ENCODE data around the gene GNAQ. TPM values are rescaled to one million over a fixed set of nuclear protein-coding genes. Genes with fewer than 3 reads are reported as not detected.

GNAQ gene
- total RNA-seq, 5 donors from 2014 or later (not counting 1 experiment from before 2014, with no cell fraction given): 29.3 to 48.4 (median 38.3) TPM

GRCh38 chr9:77910194-77910621, 121.4 kb downstream of the GNAQ start:
- peaks cover 20% of the 10 kb centered on the region for H3K36me3 Mint-ChIP-seq
- peak overlapping the region in 1 of 3 donors; percentile 79 for H3K4me3 Mint-ChIP-seq
- DNase-seq (no peak), ATAC-seq (replicated peaks in 1 of 4) (no peak)
- ChIA-PET POLR2A (interaction anchor here in 1 of 2 donors (0.7 kb wide), 1 partner anchor 51 kb away, joined by 5 read pairs; no protein-coding TSS in a partner anchor), CTCF (no interaction called here)
- Histone ChIP-seq H3K36me3 (ENCODE audit: control insufficient read depth in 2 of 2, extremely low read depth in 1 of 2, insufficient read depth in 1 of 2, low read length in 1 of 2) (peaks cover 0 to 3% of the 10 kb centered on the region in 2 donors), H3K27ac (ENCODE audit: low read length) (no peak overlapping the region), H3K27me3 (replicated peaks in 1 of 2; ENCODE audit: control insufficient read depth in 2 of 2, extremely low read depth in 1 of 2, insufficient read depth in 2 of 2, low read length in 1 of 2) (no peaks in the 10 kb centered on the region), H3K4me3 (ENCODE audit: control insufficient read depth in 1 of 2, extremely low read depth in 1 of 2, low read length in 1 of 2) (no peak overlapping the region), H3K9me3 (no peaks in the 10 kb centered on the region), H3K4me1 (ENCODE audit: control insufficient read depth in 1 of 2, extremely low read depth in 1 of 2, insufficient read depth in 2 of 2, low read length in 2 of 2) (peaks cover 7 to 41% of the 10 kb centered on the region in 2 experiments)
- WGBS (ENCODE audit: insufficient coverage): no CpG with 5 or more reads among the region's 5 CpGs
- peaks cover 57 to 64% (median 58%) of the 10 kb centered on the region in 3 donors for H3K4me1 Mint-ChIP-seq
- peak overlapping the region; percentile 16 to 34 for H3K27ac Mint-ChIP-seq
- H3K27me3 Mint-ChIP-seq: no peaks in the 10 kb centered on the region
- H3K9me3 Mint-ChIP-seq: no peaks in the 10 kb centered on the region

- WGBS (ENCODE audit: insufficient coverage): 7% methylated on average over 4 of the region's 5 CpGs
- peaks cover 20% of the 10 kb centered on the region for H3K36me3 Mint-ChIP-seq
These were observed 122.3 kb downstream of the GNAQ start for GRCh38 chr9:77909306-77909705.

GRCh38 chr9:77908293-77908692, 123.3 kb downstream of the GNAQ start:
- Histone ChIP-seq H3K4me1 (ENCODE audit: control insufficient read depth in 1 of 2, extremely low read depth in 1 of 2, insufficient read depth in 2 of 2, low read length in 2 of 2) (peaks cover 7 to 41% of the 10 kb centered on the region in 2 experiments), H3K36me3 (ENCODE audit: control insufficient read depth in 2 of 2, extremely low read depth in 1 of 2, insufficient read depth in 1 of 2, low read length in 1 of 2) (peaks cover 0 to 3% of the 10 kb centered on the region in 2 donors), H3K27ac (ENCODE audit: low read length) (no peak overlapping the region), H3K27me3 (replicated peaks in 1 of 2; ENCODE audit: control insufficient read depth in 2 of 2, extremely low read depth in 1 of 2, insufficient read depth in 2 of 2, low read length in 1 of 2) (no peaks in the 10 kb centered on the region), H3K9me3 (no peaks in the 10 kb centered on the region), H3K4me3 (ENCODE audit: control insufficient read depth in 1 of 2, extremely low read depth in 1 of 2, low read length in 1 of 2) (no peak overlapping the region)
- CTCF ChIA-PET: no interaction called here
- POLR2A ChIA-PET: no interaction called here
- peaks cover 56 to 60% (median 57%) of the 10 kb centered on the region in 3 donors for H3K4me1 Mint-ChIP-seq
- H3K27me3 Mint-ChIP-seq: no peaks in the 10 kb centered on the region
- no peak for DNase-seq
- peak overlapping the region in 1 of 3 donors; percentile 79 for H3K4me3 Mint-ChIP-seq
- no peaks in the 10 kb centered on the region for H3K9me3 Mint-ChIP-seq
- H3K27ac Mint-ChIP-seq: peak overlapping the region; percentile 91 to 95
- no peak for ATAC-seq (replicated peaks in 1 of 4)
- H3K36me3 Mint-ChIP-seq: peaks cover 15% of the 10 kb centered on the region
- WGBS (ENCODE audit: insufficient coverage): 100% methylated on average over 1 of the region's 2 CpGs

More at GRCh38 chr9:77909306-77909705, 122.3 kb downstream of the GNAQ start:
- ChIA-PET POLR2A (interaction anchor here in 1 of 2 donors (0.7 kb wide), 1 partner anchor 50 kb away, joined by 5 read pairs; no protein-coding TSS in a partner anchor), CTCF (interaction anchor here (0.6 to 1.1 kb wide), 3 partner anchors 12 to 475 kb away, joined by 3 to 5 read pairs (median 3); no protein-coding TSS in a partner anchor)
- peaks cover 57 to 64% (median 58%) of the 10 kb centered on the region in 3 donors for H3K4me1 Mint-ChIP-seq
- no peaks in the 10 kb centered on the region for H3K9me3 Mint-ChIP-seq
- no peaks in the 10 kb centered on the region for H3K9me3 ChIP-seq
- peaks cover 7 to 41% of the 10 kb centered on the region in 2 experiments for H3K4me1 ChIP-seq (ENCODE audit: control insufficient read depth in 1 of 2, extremely low read depth in 1 of 2, insufficient read depth in 2 of 2, low read length in 2 of 2)
- peaks cover 0 to 3% of the 10 kb centered on the region in 2 donors for H3K36me3 ChIP-seq (ENCODE audit: control insufficient read depth in 2 of 2, extremely low read depth in 1 of 2, insufficient read depth in 1 of 2, low read length in 1 of 2)
- no peak overlapping the region for H3K4me3 ChIP-seq (ENCODE audit: control insufficient read depth in 1 of 2, extremely low read depth in 1 of 2, low read length in 1 of 2)
- H3K27ac Mint-ChIP-seq: peak overlapping the region; percentile 91 to 95
- no peaks in the 10 kb centered on the region for H3K27me3 ChIP-seq (replicated peaks in 1 of 2; ENCODE audit: control insufficient read depth in 2 of 2, extremely low read depth in 1 of 2, insufficient read depth in 2 of 2, low read length in 1 of 2)
- H3K27ac ChIP-seq (ENCODE audit: low read length): peak overlapping the region; percentile 62
- peak overlapping the region; percentile 57 to 79 (median 66) for H3K4me3 Mint-ChIP-seq
- ATAC-seq (replicated peaks in 1 of 4) (peak; percentile 95 to 100 (median 100)), DNase-seq (peak in 24 of 35 experiments; percentile 0 to 55 (median 15))
- no peaks in the 10 kb centered on the region for H3K27me3 Mint-ChIP-seq

- WGBS (ENCODE audit: insufficient coverage): 0% methylated on average over 1 of the region's 4 CpGs
- POLR2A ChIA-PET: interaction anchor here (0.6 to 1.0 kb wide), 3 partner anchors 10 to 24 kb away, joined by 3 to 6 read pairs (median 3); no protein-coding TSS in a partner anchor
- no peak overlapping the region for H3K27ac ChIP-seq (ENCODE audit: low read length)
- Mint-ChIP-seq H3K27ac (peak overlapping the region in 1 of 2 donors; percentile 7), H3K4me1 (peaks cover 57 to 65% (median 58%) of the 10 kb centered on the region in 3 donors), H3K36me3 (peaks cover 16% of the 10 kb centered on the region), H3K9me3 (no peaks in the 10 kb centered on the region), H3K4me3 (no peak overlapping the region), H3K27me3 (no peaks in the 10 kb centered on the region)
- no peaks in the 10 kb centered on the region for H3K36me3 ChIP-seq (ENCODE audit: control insufficient read depth in 2 of 2, extremely low read depth in 1 of 2, insufficient read depth in 1 of 2, low read length in 1 of 2)
- no peaks in the 10 kb centered on the region for H3K9me3 ChIP-seq
- H3K27me3 ChIP-seq (replicated peaks in 1 of 2; ENCODE audit: control insufficient read depth in 2 of 2, extremely low read depth in 1 of 2, insufficient read depth in 2 of 2, low read length in 1 of 2): no peaks in the 10 kb centered on the region
- H3K4me1 ChIP-seq (ENCODE audit: control insufficient read depth in 1 of 2, extremely low read depth in 1 of 2, insufficient read depth in 2 of 2, low read length in 2 of 2): peaks cover 7 to 41% of the 10 kb centered on the region in 2 experiments
- CTCF ChIA-PET: interaction anchor here in 1 of 2 donors (0.5 kb wide), 1 partner anchor 211 kb away, joined by 4 read pairs; no protein-coding TSS in a partner anchor
- DNase-seq (no peak), ATAC-seq (replicated peaks in 1 of 4) (no peak)
- no peak overlapping the region for H3K4me3 ChIP-seq (ENCODE audit: control insufficient read depth in 1 of 2, extremely low read depth in 1 of 2, low read length in 1 of 2)
These were observed 124.0 kb downstream of the GNAQ start for GRCh38 chr9:77907585-77907984.

GRCh38 chr9:77906991-77907390, 124.6 kb downstream of the GNAQ start:
- Histone ChIP-seq H3K36me3 (ENCODE audit: control insufficient read depth in 2 of 2, extremely low read depth in 1 of 2, insufficient read depth in 1 of 2, low read length in 1 of 2) (no peaks in the 10 kb centered on the region), H3K4me3 (ENCODE audit: control insufficient read depth in 1 of 2, extremely low read depth in 1 of 2, low read length in 1 of 2) (no peak overlapping the region), H3K27me3 (replicated peaks in 1 of 2; ENCODE audit: control insufficient read depth in 2 of 2, extremely low read depth in 1 of 2, insufficient read depth in 2 of 2, low read length in 1 of 2) (no peaks in the 10 kb centered on the region), H3K27ac (ENCODE audit: low read length) (no peak overlapping the region), H3K9me3 (no peaks in the 10 kb centered on the region), H3K4me1 (ENCODE audit: control insufficient read depth in 1 of 2, extremely low read depth in 1 of 2, insufficient read depth in 2 of 2, low read length in 2 of 2) (peaks cover 7 to 41% of the 10 kb centered on the region in 2 experiments)
- DNase-seq: no peak
- H3K27ac Mint-ChIP-seq: no peak overlapping the region
- H3K4me1 Mint-ChIP-seq: peaks cover 52 to 60% (median 56%) of the 10 kb centered on the region in 3 donors
- ChIA-PET POLR2A (interaction anchor here (0.6 to 1.0 kb wide), 2 partner anchors 11 to 16 kb away, joined by 3 to 6 read pairs; no protein-coding TSS in a partner anchor), CTCF (interaction anchor here in 1 of 2 donors (0.5 kb wide), 1 partner anchor 212 kb away, joined by 4 read pairs; no protein-coding TSS in a partner anchor)
- H3K4me3 Mint-ChIP-seq: no peak overlapping the region
- peaks cover 13% of the 10 kb centered on the region for H3K36me3 Mint-ChIP-seq
- H3K9me3 Mint-ChIP-seq: no peaks in the 10 kb centered on the region
- ATAC-seq (replicated peaks in 1 of 4): no peak
- H3K27me3 Mint-ChIP-seq: no peaks in the 10 kb centered on the region
- no CpG with 5 or more reads among the region's 1 CpG for WGBS (ENCODE audit: insufficient coverage)

- ChIA-PET POLR2A (no interaction called here), CTCF (no interaction called here)
- Mint-ChIP-seq H3K4me3 (no peak overlapping the region), H3K27me3 (no peaks in the 10 kb centered on the region), H3K9me3 (no peaks in the 10 kb centered on the region), H3K36me3 (peaks cover 23% of the 10 kb centered on the region), H3K27ac (no peak overlapping the region), H3K4me1 (peaks cover 32 to 47% (median 38%) of the 10 kb centered on the region in 3 donors)
- Histone ChIP-seq H3K4me1 (ENCODE audit: control insufficient read depth in 1 of 2, extremely low read depth in 1 of 2, insufficient read depth in 2 of 2, low read length in 2 of 2) (peaks cover 3 to 16% of the 10 kb centered on the region in 2 experiments), H3K36me3 (ENCODE audit: control insufficient read depth in 2 of 2, extremely low read depth in 1 of 2, insufficient read depth in 1 of 2, low read length in 1 of 2) (no peaks in the 10 kb centered on the region), H3K9me3 (no peaks in the 10 kb centered on the region), H3K27me3 (replicated peaks in 1 of 2; ENCODE audit: control insufficient read depth in 2 of 2, extremely low read depth in 1 of 2, insufficient read depth in 2 of 2, low read length in 1 of 2) (no peaks in the 10 kb centered on the region), H3K4me3 (ENCODE audit: control insufficient read depth in 1 of 2, extremely low read depth in 1 of 2, low read length in 1 of 2) (no peak overlapping the region), H3K27ac (ENCODE audit: low read length) (no peak overlapping the region)
- DNase-seq: no peak
- WGBS (ENCODE audit: insufficient coverage): no CpG with 5 or more reads among the region's 1 CpG
- no peak for ATAC-seq (replicated peaks in 1 of 4)
These were observed 127.8 kb downstream of the GNAQ start for GRCh38 chr9:77903666-77904285.
